Measurements from ENCODE around the gene KLHDC7B.

The KLHDC7B gene

GRCh38 chr22:50595189-50595588 is 49.5 kb downstream of the KLHDC7B start:
- no peak for DNase-seq

- DNase-seq: no peak
Measured at GRCh38 chr22:50597097-50597496, 51.4 kb downstream of the KLHDC7B start.

- DNase-seq: peak; percentile 37
Measured at GRCh38 chr22:50599816-50600455, 54.2 kb downstream of the KLHDC7B start.

GRCh38 chr22:50600538-50600937 is 54.8 kb downstream of the KLHDC7B start, which contains the start of gene MAPK8IP2:
TSS of gene MAPK8IP2 (plus strand) at chr22:50600793. CDS start at chr22:50600819, 26 bp downstream.
- DNase-seq: no peak
